ENCODE data around the gene CDCA7. TPM values are rescaled to one million over a fixed set of nuclear protein-coding genes. Genes with fewer than 3 reads are reported as not detected.
"Not testable (repeated sequence)": the region's sequence is repeated elsewhere in the genome, so short reads cannot be mapped to it uniquely, and the experiment has no call there.

CDCA7 gene
- total RNA-seq, 1 experiment from 2014 or later, result 29.3 TPM

DNA sequence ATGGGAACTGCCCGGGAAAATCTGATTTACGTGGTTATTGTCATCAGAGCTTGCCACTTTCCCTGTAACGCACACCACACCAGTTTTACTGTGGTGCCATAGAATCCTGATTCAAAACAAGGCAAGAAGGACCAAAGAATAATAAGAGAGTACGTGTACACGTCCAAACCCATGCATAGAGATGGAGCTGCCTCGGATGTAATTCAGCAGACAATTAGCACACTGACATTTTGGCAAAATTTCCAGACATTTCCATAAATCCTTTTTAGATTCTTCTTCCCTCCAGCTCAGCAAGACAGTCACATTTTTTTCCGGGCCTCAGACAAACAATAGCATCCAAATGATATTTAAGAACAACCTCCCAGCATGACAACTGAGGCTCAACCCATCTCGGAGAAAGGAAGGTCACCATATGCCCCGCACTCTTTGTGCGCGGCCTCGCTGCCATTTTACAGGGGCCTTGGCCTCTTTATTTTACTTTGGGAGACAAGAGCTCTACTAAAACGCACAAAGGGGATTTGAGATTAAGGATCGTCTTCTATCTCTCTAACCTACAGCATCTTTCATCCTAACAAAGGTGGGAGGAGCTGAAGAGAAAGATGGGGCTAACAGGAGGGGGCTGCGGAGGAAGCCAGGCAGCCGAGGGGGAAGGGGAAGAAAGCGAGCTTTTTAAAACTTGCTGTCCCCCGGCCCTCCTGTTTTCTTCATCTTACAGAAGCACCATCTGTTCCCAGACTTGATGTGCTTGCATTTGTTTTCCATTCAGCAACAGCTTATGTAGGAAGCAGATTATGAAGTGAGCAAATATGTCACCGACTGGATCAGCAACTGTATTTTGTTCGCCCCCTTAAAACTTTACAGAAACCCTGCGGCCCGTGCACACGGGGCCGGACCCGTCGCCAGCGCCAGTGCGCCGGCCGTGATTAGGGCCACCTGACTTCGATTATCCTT is 61.0 kb downstream of the CDCA7 start:
- Histone ChIP-seq H3K9me2 (replicated peaks; ENCODE audit: low read length) (no peaks in the 10 kb centered on the region), H3K4me2 (ENCODE audit: low read length) (peak overlapping the region; percentile 57), H3K36me3 (ENCODE audit: low read depth, low read length) (no peaks in the 10 kb centered on the region), H3K79me2 (ENCODE audit: low read length) (no peaks in the 10 kb centered on the region), H4K20me1 (ENCODE audit: low read length) (no peaks in the 10 kb centered on the region), H3K9me3 (ENCODE audit: low read length) (no peaks in the 10 kb centered on the region), H3K9ac (ENCODE audit: low read length) (peak overlapping the region; percentile 14; the same call in 1 of the 2 replicates), H3K4me1 (ENCODE audit: insufficient read depth, low read length) (peaks cover 22% of the 10 kb centered on the region), H3K4me3 (ENCODE audit: low read length) (no peak overlapping the region), H2AFZ (ENCODE audit: low read length) (0 out of 2 replicates have a peak overlapping the region, but pooled peaks have one; percentile 28), H3F3A (ENCODE audit: low read length, unreplicated experiment) (no peaks in the 10 kb centered on the region), H3K27me3 (ENCODE audit: low read length) (no peaks in the 10 kb centered on the region), H3K27ac (ENCODE audit: low read length) (peak overlapping the region; percentile 68)
- POLR2A ChIA-PET (ENCODE audit: unreplicated experiment), result no interaction called here
- CTCF ChIA-PET, result no interaction called here
- no peak for DNase-seq
- BruUV-seq (replicated peaks), result no TSS peak
- ATAC-seq, result no peak
- intact Hi-C loops (cut with micrococcal nuclease), result no loop called here
- TF ChIP-seq EZH2phosphoT487 (IDR thresholded peaks at IDR 0.05; ENCODE audit: borderline replicate concordance, low read length), result no peak
- no peak for TF ChIP-seq EZH2 (IDR thresholded peaks at IDR 0.05; ENCODE audit: low read length, unreplicated experiment)
- TF ChIP-seq, protein P1, sequence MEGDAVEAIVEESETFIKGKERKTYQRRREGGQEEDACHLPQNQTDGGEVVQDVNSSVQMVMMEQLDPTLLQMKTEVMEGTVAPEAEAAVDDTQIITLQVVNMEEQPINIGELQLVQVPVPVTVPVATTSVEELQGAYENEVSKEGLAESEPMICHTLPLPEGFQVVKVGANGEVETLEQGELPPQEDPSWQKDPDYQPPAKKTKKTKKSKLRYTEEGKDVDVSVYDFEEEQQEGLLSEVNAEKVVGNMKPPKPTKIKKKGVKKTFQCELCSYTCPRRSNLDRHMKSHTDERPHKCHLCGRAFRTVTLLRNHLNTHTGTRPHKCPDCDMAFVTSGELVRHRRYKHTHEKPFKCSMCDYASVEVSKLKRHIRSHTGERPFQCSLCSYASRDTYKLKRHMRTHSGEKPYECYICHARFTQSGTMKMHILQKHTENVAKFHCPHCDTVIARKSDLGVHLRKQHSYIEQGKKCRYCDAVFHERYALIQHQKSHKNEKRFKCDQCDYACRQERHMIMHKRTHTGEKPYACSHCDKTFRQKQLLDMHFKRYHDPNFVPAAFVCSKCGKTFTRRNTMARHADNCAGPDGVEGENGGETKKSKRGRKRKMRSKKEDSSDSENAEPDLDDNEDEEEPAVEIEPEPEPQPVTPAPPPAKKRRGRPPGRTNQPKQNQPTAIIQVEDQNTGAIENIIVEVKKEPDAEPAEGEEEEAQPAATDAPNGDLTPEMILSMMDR (conservative IDR thresholded peaks at IDR 0.05; ENCODE audit: low read depth, low read length), result no peak

DNA sequence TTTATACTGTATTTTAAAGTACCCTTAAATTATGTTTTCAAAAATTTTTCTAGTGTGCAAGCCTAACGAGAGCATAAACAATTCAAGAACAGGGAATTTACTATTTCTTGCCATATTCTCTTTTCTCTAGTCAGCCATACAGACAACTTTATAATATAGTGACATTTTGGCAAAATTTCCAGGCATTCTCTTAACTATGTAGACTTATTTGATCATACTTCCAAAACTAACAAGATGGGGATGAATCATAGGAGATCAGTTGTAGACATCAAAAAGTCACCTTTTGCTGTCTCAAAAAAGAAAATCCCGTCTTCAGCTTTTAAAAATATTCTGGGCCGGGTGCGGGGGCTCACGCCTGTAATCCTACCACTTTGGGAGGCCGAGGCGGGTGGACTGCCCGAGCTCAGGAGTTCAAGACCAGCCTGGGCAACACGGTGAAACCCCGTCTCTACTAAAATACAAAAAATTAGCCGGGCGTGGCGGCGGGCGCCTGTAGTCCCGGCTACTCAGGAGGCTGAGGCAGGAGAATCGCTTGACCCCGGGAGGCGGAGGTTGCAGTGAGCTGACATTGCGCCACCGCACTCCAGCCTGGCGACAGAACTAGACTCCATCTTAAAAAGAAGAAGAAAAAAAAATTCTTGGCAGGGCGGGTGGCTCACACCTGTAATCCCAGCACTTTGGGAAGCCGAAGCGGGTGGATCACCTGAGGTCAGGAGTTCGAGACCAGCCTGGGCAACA is 61.9 kb downstream of the CDCA7 start:
- not testable (repeated sequence) for H3K4me2 ChIP-seq (ENCODE audit: low read length)
- H3K4me1 ChIP-seq (ENCODE audit: insufficient read depth, low read length), result peaks cover 22% of the 10 kb centered on the region

DNA sequence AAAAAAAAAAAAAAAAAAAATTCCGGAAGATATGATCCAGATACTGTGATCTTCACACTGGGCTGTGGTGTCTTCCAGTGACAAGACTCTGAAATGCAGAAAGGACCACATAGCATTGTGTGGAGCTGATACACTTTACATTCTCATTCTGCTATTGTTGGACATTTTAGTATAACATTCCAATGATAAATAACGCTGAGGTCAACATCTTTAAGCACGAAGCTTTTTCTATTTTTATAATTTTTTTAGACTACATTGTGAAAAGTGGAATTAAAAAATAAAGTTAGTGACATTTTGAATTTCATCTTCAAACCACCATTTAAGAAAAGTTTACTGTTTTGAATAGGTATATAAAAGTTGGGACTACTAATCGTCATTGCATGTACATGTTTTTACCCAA is 62.7 kb downstream of the CDCA7 start:
- Histone ChIP-seq H3K27me3 (ENCODE audit: low read length) (no peaks in the 10 kb centered on the region), H3K9me3 (ENCODE audit: low read length) (no peaks in the 10 kb centered on the region), H3K4me1 (ENCODE audit: insufficient read depth, low read length) (peaks cover 22% of the 10 kb centered on the region), H3K4me3 (ENCODE audit: low read length) (no peak overlapping the region), H3K79me2 (ENCODE audit: low read length) (no peaks in the 10 kb centered on the region), H3F3A (ENCODE audit: low read length, unreplicated experiment) (no peaks in the 10 kb centered on the region), H3K9me2 (replicated peaks; ENCODE audit: low read length) (no peaks in the 10 kb centered on the region), H3K27ac (ENCODE audit: low read length) (no peak overlapping the region), H3K4me2 (ENCODE audit: low read length) (no peak overlapping the region), H2AFZ (ENCODE audit: low read length) (no peak overlapping the region), H4K20me1 (ENCODE audit: low read length) (no peaks in the 10 kb centered on the region), H3K36me3 (ENCODE audit: low read depth, low read length) (no peaks in the 10 kb centered on the region), H3K9ac (ENCODE audit: low read length) (no peak overlapping the region)
- BruUV-seq (replicated peaks), result no TSS peak
- DNase-seq (no peak), ATAC-seq (no peak)
- ChIA-PET POLR2A (ENCODE audit: unreplicated experiment) (no interaction called here), CTCF (no interaction called here)
- intact Hi-C loops (cut with micrococcal nuclease), result no loop called here
- TF ChIP-seq EZH2phosphoT487 (IDR thresholded peaks at IDR 0.05; ENCODE audit: borderline replicate concordance, low read length) (no peak), EZH2 (IDR thresholded peaks at IDR 0.05; ENCODE audit: low read length, unreplicated experiment) (no peak)
- TF ChIP-seq, protein P1 (conservative IDR thresholded peaks at IDR 0.05; ENCODE audit: low read depth, low read length), result no peak

More for the DNA sequence above, 61.9 kb downstream of the CDCA7 start:
- H2AFZ ChIP-seq (ENCODE audit: low read length); H3K36me3 ChIP-seq (ENCODE audit: low read depth, low read length); H3F3A ChIP-seq (ENCODE audit: low read length, unreplicated experiment); H3K9me3 ChIP-seq (ENCODE audit: low read length); H3K9me2 ChIP-seq (replicated peaks; ENCODE audit: low read length); H3K27me3 ChIP-seq (ENCODE audit: low read length); H4K20me1 ChIP-seq (ENCODE audit: low read length); H3K27ac ChIP-seq (ENCODE audit: low read length); POLR2A ChIA-PET (ENCODE audit: unreplicated experiment); CTCF ChIA-PET; BruUV-seq (replicated peaks); intact Hi-C loops (cut with micrococcal nuclease); H3K9ac ChIP-seq (ENCODE audit: low read length); H3K79me2 ChIP-seq (ENCODE audit: low read length); H3K4me3 ChIP-seq (ENCODE audit: low read length): not testable (repeated sequence)
- DNase-seq (peak; percentile 47), ATAC-seq (peak; percentile 57; the same call in 1 of the 2 replicates)

All from PC-3 (cell line).